ENCODE data around the gene RALGDS. TPM values are rescaled to one million over a fixed set of nuclear protein-coding genes. Genes with fewer than 3 reads are reported as not detected.

Gene RALGDS
- total RNA-seq, 1 experiment from 2014 or later, result 24.8 TPM

GRCh38 chr9:133119846-133120500 lies 1.1 kb downstream of the RALGDS start:
- Histone ChIP-seq H3K4me3 (peak overlapping the region; percentile 67; the same call in 1 of the 2 replicates), H3K27ac (no peak overlapping the region), H3F3A (ENCODE audit: insufficient read depth, low read depth) (peaks cover 14% of the 10 kb centered on the region; the same call in 1 of the 2 replicates), H3K79me2 (ENCODE audit: low read depth) (no peaks in the 10 kb centered on the region), H3K27me3 (ENCODE audit: insufficient read depth, low read depth) (no peaks in the 10 kb centered on the region), H4K20me1 (ENCODE audit: insufficient read depth) (peaks cover 29% of the 10 kb centered on the region), H2AFZ (no peak overlapping the region), H3K9me2 (ENCODE audit: insufficient read depth) (no peaks in the 10 kb centered on the region), H3K36me3 (ENCODE audit: low read depth) (no peaks in the 10 kb centered on the region), H3K9me3 (ENCODE audit: insufficient read depth, low read depth) (no peaks in the 10 kb centered on the region), H3K4me1 (replicated peaks; ENCODE audit: insufficient read depth) (peaks cover 15% of the 10 kb centered on the region), H3K4me2 (peak overlapping the region; percentile 91)
- no peak for DNase-seq
- BruUV-seq (replicated peaks), result no TSS peak
- no peak for TF ChIP-seq CTCF (conservative IDR thresholded peaks at IDR 0.05)
- TF ChIP-seq EZH2 (IDR thresholded peaks at IDR 0.05; ENCODE audit: low read depth), result no peak
- CTCF ChIA-PET, result no interaction called here
- POLR2A ChIA-PET (ENCODE audit: unreplicated experiment), result no interaction called here
- intact Hi-C loops (cut with micrococcal nuclease; ENCODE audit: unreplicated experiment), result no loop called here

- Histone ChIP-seq H3K9me3 (ENCODE audit: insufficient read depth, low read depth) (no peaks in the 10 kb centered on the region), H3K9me2 (ENCODE audit: insufficient read depth) (no peaks in the 10 kb centered on the region), H3K4me2 (no peak overlapping the region), H3K4me3 (no peak overlapping the region), H4K20me1 (ENCODE audit: insufficient read depth) (peaks cover 36% of the 10 kb centered on the region), H3K27ac (no peak overlapping the region), H3F3A (ENCODE audit: insufficient read depth, low read depth) (peaks cover 19% of the 10 kb centered on the region; the same call in 1 of the 2 replicates), H3K79me2 (ENCODE audit: low read depth) (no peaks in the 10 kb centered on the region), H3K36me3 (ENCODE audit: low read depth) (no peaks in the 10 kb centered on the region), H2AFZ (no peak overlapping the region), H3K27me3 (ENCODE audit: insufficient read depth, low read depth) (no peaks in the 10 kb centered on the region), H3K4me1 (replicated peaks; ENCODE audit: insufficient read depth) (peaks cover 21% of the 10 kb centered on the region)
- POLR2A ChIA-PET (ENCODE audit: unreplicated experiment), result interaction anchor here (0.5 kb wide), 1 partner anchor 30 kb away, joined by 27 read pairs; no protein-coding TSS in a partner anchor
- CTCF ChIA-PET, result interaction anchor here (0.8 kb wide), 1 partner anchor 25 kb away, joined by 5 read pairs; no protein-coding TSS in a partner anchor
- TF ChIP-seq EZH2 (IDR thresholded peaks at IDR 0.05; ENCODE audit: low read depth), result no peak
- TF ChIP-seq CTCF (conservative IDR thresholded peaks at IDR 0.05), result no peak
- BruUV-seq (replicated peaks), result TSS peak; percentile 25
- no peak for DNase-seq
- intact Hi-C loops (cut with micrococcal nuclease; ENCODE audit: unreplicated experiment), result no loop called here
Observed at GRCh38 chr9:133119103-133119845, 1.8 kb downstream of the RALGDS start.

- Histone ChIP-seq H3K4me1 (replicated peaks; ENCODE audit: insufficient read depth) (peaks cover 25% of the 10 kb centered on the region), H3K9me2 (ENCODE audit: insufficient read depth) (no peaks in the 10 kb centered on the region), H3K27ac (no peak overlapping the region), H3K4me2 (no peak overlapping the region), H3K27me3 (ENCODE audit: insufficient read depth, low read depth) (no peaks in the 10 kb centered on the region), H3K9me3 (ENCODE audit: insufficient read depth, low read depth) (no peaks in the 10 kb centered on the region), H3F3A (ENCODE audit: insufficient read depth, low read depth) (peaks cover 22% of the 10 kb centered on the region; the same call in 1 of the 2 replicates), H3K36me3 (ENCODE audit: low read depth) (no peaks in the 10 kb centered on the region), H4K20me1 (ENCODE audit: insufficient read depth) (peaks cover 43% of the 10 kb centered on the region), H2AFZ (no peak overlapping the region), H3K79me2 (ENCODE audit: low read depth) (no peaks in the 10 kb centered on the region), H3K4me3 (no peak overlapping the region)
- intact Hi-C loops (cut with micrococcal nuclease; ENCODE audit: unreplicated experiment), result no loop called here
- ChIA-PET CTCF (interaction anchor here (0.6 to 0.8 kb wide), 2 partner anchors 21 to 26 kb away, joined by 3 to 5 read pairs; no protein-coding TSS in a partner anchor), POLR2A (ENCODE audit: unreplicated experiment) (interaction anchor here (0.5 kb wide), 1 partner anchor 30 kb away, joined by 27 read pairs; no protein-coding TSS in a partner anchor)
- BruUV-seq (replicated peaks), result no TSS peak
- TF ChIP-seq EZH2 (IDR thresholded peaks at IDR 0.05; ENCODE audit: low read depth), result no peak
- TF ChIP-seq CTCF (conservative IDR thresholded peaks at IDR 0.05), result no peak
- DNase-seq, result no peak
Observed at GRCh38 chr9:133118568-133118967, 2.5 kb downstream of the RALGDS start.

Measured in PC-9 (cell line).